Stimulated activated CD4-positive, alpha-beta T cell treated with anti-CD3 and anti-CD28 coated beads, Interleukin-2, amount 100 ng/mL, for 24 hours (primary cell): ENCODE results near the gene TMC4.
A peak's percentile ranks its signal among the peaks of the same experiment; 100 is the strongest.

Experiments used
- DNase-seq, 2 donors: peaks; one replicate each; pipeline ENCODE4 v3.0.0-alpha.2; 2020

The TMC4 gene

DNA sequence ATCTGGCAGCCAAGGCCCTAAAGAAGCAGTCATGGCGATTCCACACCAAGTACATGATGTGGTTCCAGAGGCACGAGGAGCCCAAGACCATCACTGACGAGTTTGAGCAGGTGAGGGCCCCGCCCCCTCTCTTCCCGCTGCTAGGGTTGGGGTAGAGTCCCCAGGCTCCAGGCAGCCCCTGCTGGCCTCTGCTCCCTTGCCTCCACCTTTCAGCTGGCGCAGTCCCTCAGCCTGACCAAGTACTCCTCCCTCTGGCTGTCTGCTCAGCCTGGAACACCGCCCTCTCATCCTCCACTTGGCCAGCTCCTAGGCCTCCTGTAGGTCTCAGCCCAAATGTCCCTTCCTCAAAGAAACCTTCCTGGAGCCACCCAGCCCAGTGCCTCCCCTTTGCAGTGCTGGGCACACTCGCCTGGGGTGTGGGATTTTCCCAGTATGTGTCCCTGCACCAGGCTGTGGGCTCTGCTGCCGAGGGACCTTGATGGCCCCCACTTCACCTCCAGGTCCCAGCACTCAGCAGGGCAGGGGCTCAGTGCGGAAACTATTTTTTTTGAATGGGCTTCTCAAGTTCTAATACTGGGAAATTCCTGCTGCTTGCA lies 19.1 kb downstream of the TMC4 start:
- no peak for DNase-seq

GRCh38 chr19:54152878-54153524 lies 20.0 kb downstream of the TMC4 start:
- DNase-seq, result no peak

GRCh38 chr19:54152267-54152666 lies 20.7 kb downstream of the TMC4 start:
- no peak for DNase-seq

GRCh38 chr19:54151362-54152035 lies 21.5 kb downstream of the TMC4 start:
- no peak for DNase-seq

DNA sequence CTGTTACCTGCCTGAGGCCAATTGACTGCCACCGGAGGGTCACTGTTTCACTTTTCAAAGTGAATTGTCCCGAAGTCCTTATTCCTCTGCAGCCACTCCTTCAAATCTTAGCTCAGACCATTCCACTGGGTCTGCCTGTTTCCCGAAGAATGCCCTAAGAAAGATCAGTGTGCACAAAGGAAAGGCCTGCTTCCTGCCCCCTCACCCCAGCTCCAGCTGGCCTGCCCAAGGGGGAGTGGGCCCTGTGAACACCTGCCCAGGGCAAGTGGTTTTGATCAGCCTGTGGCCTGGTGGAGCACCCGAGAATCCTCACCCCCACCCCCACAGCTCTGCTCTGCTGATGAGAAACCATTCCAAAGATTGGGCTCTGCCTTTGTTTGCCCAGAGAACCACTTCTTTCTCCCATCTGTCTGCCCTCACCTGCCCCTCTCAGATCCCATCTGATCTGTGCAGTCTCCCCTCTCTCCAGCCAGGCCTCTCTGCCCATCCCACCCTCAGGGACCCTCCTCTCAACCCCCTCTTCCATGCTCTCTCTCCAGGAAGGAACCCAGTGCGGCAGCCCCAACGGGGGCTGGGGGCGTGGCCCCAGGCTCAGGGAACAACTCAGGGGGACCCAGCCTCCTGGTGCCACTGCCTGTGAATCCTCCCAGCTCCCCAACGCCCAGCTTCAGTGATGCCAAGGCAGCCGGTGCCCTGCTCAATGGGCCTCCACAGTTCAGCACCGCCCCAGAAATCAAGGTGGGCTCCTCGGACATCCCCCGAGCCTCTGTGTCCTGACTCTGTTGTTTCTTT lies 23.7 kb downstream of the TMC4 start:
- no peak for DNase-seq

GRCh38 chr19:54148158-54148557 lies 24.8 kb downstream of the TMC4 start:
- DNase-seq, result no peak

DNA sequence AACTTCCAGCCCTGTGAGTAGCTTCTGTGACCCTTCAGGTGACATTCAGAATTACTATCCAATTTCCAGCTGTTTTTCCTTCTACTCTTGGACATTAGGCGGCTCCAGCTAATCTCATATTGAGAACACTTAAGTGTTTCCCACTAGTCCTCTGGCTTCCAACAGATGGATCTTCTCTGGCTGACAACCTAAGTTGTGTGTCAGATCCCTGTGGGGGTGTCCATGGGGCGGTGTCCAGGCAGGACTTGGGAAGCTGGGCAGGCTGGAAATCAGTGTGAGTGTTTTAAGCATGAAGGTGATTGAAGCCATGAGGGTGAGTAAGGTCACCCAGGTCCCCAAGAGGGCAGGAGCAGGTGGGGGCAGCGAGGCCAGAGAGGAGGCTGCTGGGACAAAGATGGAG lies 25.3 kb downstream of the TMC4 start:
- no peak for DNase-seq

DNA sequence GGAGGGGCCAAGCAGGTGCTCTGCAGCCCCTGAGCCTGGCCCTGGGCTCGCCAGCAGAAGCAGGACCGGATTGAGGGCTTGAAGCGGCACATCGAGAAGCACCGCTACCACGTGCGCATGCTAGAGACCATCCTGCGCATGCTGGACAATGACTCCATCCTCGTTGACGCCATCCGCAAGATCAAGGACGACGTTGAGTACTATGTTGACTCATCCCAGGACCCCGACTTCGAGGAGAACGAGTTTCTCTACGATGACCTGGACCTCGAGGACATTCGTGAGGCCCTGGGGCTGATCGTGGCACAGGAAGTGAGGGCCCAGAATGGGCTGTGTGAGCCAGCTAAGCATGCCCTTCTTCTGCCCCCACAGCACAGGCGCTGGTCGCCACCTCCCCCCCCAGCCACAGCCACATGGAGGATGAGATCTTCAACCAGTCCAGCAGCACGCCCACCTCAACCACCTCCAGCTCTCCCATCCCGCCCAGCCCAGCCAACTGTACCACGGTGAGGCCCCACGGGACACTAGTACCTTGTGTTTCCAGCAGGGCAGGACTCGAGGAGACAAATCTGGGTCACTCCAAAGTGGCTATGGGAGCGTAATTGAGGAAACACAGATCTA lies 27.3 kb downstream of the TMC4 start:
- no peak for DNase-seq

- DNase-seq, result no peak
Observed at GRCh38 chr19:54142166-54142780, 30.7 kb downstream of the TMC4 start.

DNA sequence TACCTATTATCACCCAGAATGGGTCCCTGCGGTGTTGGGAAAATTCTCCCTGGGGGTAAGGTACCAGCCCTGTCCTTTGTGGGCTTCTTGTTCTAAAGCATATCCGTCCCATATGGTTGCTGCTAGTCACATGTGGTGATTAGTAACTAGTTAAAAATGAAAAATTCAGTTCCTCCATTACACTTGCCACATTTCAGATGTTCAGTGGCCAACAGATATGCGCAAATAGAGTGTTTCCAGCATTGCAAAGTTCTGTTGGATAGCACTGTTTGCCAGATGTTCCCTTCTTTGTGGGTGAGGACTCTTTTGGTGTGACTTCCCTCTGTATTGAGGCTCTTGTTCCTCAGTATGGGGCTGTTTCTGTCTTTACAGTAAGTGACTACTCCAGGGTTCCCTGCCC lies 31.6 kb downstream of the TMC4 start:
- DNase-seq, result no peak

DNA sequence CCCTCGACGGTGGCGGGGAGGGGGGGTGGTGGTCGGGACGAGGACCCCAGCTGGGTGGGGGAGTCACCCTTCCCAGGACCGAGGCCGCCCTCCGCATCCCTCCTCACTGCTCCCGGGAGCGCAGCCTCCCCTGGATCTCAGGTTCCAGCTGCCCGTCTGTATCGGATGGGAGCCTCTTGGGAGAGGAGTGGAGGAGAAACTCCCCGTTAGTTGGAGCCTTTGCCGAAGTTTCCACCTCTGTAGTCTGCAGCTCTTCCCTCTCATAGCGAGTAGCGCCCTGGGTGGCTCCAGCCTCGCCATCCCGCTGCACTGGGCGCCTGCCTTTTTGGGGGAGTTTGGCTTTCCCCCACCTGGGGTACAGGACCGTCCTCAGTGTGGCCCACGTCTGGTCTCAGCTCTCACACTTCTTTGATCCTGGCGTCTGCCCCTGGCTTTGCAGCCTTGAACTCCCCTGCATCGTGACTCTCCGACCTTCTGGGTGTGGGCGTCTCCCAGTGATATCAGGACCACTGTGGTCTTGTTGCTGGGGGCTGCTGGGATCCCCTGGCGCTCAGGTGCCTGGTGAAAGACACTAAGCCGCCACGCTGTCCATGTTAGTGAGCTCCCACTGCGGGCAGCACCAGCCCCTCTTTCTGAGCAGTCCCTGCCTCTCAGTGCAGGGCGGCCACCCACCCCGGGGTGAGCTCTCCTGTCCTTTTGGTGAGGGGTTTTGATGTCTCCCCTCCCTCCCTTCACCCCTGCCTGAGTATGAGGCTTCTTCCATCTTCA lies 34.3 kb downstream of the TMC4 start:
- peak; percentile 29 to 40 for DNase-seq

GRCh38 chr19:54137699-54138488 lies 35.1 kb downstream of the TMC4 start, which contains the start of gene CNOT3:
CNOT3 (plus strand) TSS chr19:54137762; CDS start chr19:54142979, 5,217 bp downstream.
- peak; percentile 35 to 43 for DNase-seq

- peak; percentile 98 for DNase-seq
Observed at GRCh38 chr19:54136864-54137698, 35.9 kb downstream of the TMC4 start.

DNA sequence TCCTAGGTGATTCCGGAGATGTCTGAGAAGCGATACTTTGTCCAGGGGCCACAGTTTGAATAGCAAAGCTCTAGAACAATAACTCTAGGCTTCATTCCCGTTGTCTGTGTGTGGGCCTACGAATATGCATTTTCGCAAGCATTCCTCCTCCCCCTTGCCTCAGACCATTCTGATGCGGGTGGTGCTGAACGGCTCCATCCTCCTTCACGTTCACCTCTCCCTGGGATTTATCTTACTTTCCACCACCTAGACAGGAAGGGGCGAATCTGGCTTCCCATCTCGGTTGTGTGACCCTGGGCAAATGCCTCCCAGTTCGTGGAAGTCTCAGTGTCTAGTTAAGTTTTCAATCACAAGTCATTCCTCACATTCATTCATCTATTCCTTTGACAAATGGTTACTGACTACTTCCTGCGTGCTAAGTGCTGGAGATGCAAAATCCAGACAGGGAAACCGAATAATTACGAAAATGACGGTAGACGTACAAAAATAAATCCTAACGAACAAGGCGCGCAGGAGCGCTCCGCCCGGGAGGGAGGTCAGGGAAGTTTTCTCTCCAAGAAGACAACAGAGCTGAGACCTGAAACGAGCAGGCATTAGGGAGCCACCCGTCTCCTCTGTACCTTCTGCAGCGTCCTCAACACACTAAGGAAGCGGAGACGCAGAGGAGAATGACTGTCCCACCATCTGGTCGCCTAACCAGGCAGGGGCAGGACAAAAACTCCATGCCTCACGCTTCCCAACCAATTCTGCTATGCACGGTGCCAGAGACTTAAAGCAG lies 36.7 kb downstream of the TMC4 start:
- DNase-seq, result no peak

DNA sequence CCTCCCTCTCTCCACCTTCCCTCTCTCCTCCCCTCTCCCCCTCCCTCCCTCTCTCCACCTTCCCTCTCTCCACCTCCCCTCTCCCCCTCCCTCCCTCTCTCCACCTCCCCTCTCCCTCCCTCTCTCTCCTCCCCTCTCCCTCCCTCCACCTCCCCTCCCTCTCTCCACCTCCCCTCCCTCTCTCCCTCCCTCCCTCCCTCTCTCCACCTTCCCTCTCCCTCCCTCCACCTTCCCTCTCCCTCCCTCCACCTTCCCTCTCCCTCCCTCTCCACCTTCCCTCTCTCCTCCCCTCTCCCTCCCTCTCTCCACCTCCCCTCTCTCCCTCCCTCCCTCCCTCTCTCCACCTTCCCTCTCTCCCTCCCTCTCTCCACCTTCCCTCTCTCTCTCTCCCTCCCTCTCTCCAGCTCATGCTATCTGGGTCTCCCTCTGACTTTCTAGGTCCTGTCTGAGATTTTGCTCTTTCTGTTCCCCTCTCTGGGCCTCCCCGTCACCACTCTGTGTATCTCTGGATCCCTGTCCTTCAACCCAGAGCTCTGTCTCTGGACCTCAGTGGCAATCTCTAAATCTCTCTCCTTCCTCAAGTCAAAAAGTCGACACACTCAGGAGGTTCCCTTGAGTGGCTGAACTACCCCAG lies 38.9 kb downstream of the TMC4 start:
- DNase-seq, result no peak

DNA sequence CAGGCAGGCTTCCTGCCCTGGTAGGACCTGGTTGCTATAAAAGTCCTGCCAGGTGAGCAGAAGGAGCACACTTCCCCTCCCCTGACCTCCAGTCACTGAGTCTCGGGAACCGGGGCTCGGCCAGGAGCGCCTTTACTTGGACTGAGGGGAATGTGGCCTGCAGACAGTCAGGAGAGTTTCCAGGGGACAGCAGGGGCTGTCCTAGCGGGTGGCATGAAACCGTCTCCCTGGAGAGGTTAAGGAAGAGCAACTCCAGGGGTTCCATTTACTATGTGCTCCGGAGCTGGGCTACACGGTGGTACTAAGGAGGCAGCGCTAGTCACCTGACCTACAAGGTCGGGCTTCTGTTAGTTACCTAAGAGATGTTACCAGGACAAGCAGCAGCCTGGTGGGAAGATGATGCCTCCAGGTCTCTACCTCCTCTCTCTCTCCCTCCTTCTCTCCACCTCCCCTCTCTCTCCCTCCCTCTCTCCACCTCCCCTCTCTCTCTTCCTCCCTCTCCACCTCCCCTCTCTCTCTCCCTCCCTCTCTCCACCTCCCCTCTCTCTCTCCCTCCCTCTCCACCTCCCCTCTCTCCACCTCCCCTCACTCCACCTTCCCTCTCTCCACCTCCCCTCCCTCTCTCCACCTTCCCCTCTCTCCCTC lies 39.5 kb downstream of the TMC4 start:
- no peak for DNase-seq

DNA sequence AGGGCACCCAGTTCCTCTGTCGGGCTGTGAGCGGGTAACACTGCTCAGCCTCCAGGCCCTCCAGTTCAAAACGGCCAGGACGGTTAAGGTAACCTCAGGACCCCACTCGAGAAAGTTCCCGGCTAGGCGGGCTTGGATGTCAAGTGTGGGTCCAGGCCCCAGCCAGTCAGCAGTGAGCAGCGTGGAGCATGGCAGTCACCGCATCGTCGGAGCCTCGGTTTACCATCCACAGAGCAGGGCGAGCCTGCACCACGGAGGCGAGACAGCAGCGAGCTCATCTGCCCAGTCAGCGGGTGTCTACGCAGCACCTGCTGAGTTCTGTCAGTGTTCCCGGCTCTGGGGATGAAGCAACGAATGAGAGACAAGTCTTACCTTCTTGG lies 43.4 kb downstream of the TMC4 start:
- no peak for DNase-seq
